Activated CD4-positive, alpha-beta T cell treated with anti-CD3 and anti-CD28 coated beads, Interleukin-2, amount 10 ng/mL, durations not matched to agents 7 days and 5 days (primary cell): Measurements from ENCODE around the gene IER3. TPM values are rescaled to one million over a fixed set of nuclear protein-coding genes. Genes with fewer than 3 reads are reported as not detected.

ENCODE experiments used
- CTCF ChIA-PET: fragments of 350-600 bp; sonication (Branson Sonifier 250); formaldehyde crosslinking; loops from one replicate; lab custom pipeline; 2021; ENCODE audit warnings: antibody characterized with exemption; lab: Charles Lee
- POLR2A ChIA-PET: fragments of 350-600 bp; sonication (Branson Sonifier 250); formaldehyde crosslinking; loops from one replicate; lab custom pipeline; 2021; ENCODE audit warnings: antibody characterized with exemption; lab: Charles Lee
- DNase-seq: peaks from one replicate; pipeline ENCODE4 v3.0.0-alpha.2; 2020
- H3K27ac Mint-ChIP-seq: one replicate; pipeline ENCODE4 v1.8.0; 2021; ENCODE audit warnings: mild to moderate bottlenecking, moderate library complexity, mixed read lengths
- H3K27me3 Mint-ChIP-seq: one replicate; pipeline ENCODE4 v1.8.0; 2021; ENCODE audit warnings: mixed read lengths
- H3K36me3 Mint-ChIP-seq: one replicate; pipeline ENCODE4 v1.8.0; 2021; ENCODE audit warnings: low read depth, mixed read lengths
- H3K4me1 Mint-ChIP-seq: one replicate; pipeline ENCODE4 v1.8.0; 2021; ENCODE audit warnings: mixed read lengths
- H3K4me3 Mint-ChIP-seq: one replicate; pipeline ENCODE4 v1.8.0; 2021; ENCODE audit warnings: mild to moderate bottlenecking, moderate library complexity, mixed read lengths
- H3K9me3 Mint-ChIP-seq: one replicate; pipeline ENCODE4 v1.8.0; 2021; ENCODE audit warnings: mixed read lengths
- total RNA-seq, 2 experiments: library from RNA; stranded (reverse); gene quantifications; one replicate each; pipeline ENCODE4 v1.2.3, GENCODE V29; 2021

IER3 gene
- total RNA-seq, 2 experiments from 2014 or later: 30.5 to 34.9 TPM

GRCh38 chr6:30700340-30700739 lies 44.0 kb downstream of the IER3 start:
- H3K27ac Mint-ChIP-seq: no peak overlapping the region
- H3K4me3 Mint-ChIP-seq: no peak overlapping the region
- DNase-seq: no peak
- H3K27me3 Mint-ChIP-seq: no peaks in the 10 kb centered on the region
- no peaks in the 10 kb centered on the region for H3K9me3 Mint-ChIP-seq
- ChIA-PET POLR2A (no interaction called here), CTCF (interaction anchor here (1.3 to 4.3 kb wide), 3 partner anchors 11 to 22 kb away, joined by 4 to 25 read pairs (median 5); partner anchors contain the start of gene MDC1)
- H3K36me3 Mint-ChIP-seq: peaks cover 23% of the 10 kb centered on the region
- H3K4me1 Mint-ChIP-seq: no peaks in the 10 kb centered on the region

- POLR2A ChIA-PET: no interaction called here
- CTCF ChIA-PET: interaction anchor here (0.5 to 4.3 kb wide), 3 partner anchors 15 to 22 kb away, joined by 3 to 25 read pairs (median 3); partner anchors contain the start of gene MDC1
- no peak overlapping the region for H3K4me3 Mint-ChIP-seq
- no peaks in the 10 kb centered on the region for H3K27me3 Mint-ChIP-seq
- no peak overlapping the region for H3K27ac Mint-ChIP-seq
- H3K36me3 Mint-ChIP-seq: peaks cover 6% of the 10 kb centered on the region
- H3K9me3 Mint-ChIP-seq: no peaks in the 10 kb centered on the region
- peaks cover 8% of the 10 kb centered on the region for H3K4me1 Mint-ChIP-seq
- DNase-seq: no peak
Measured at GRCh38 chr6:30696432-30696831, 47.9 kb downstream of the IER3 start.

Other genes starting within 250 kb of the IER3 start
- 10 to 100 TPM; 51.5 to 59.9 TPM for gene GNL1, start 188.1 kb downstream of the IER3 start, total RNA-seq
- 10 to 100 TPM; 16.0 to 22.2 TPM for gene PRR3, start 187.3 kb downstream of the IER3 start, total RNA-seq
- gene ABCF1, start 173.1 kb downstream of the IER3 start, total RNA-seq: 10 to 100 TPM; 72.2 to 78.0 TPM
- gene PPP1R10, start 127.3 kb downstream of the IER3 start, total RNA-seq: 100 to 1,000 TPM in 1 of 2 experiments, 10 to 100 TPM in 1; 99.1 to 117 TPM
- 10 to 100 TPM; 41.4 to 44.4 TPM for gene MRPS18B, start 126.7 kb downstream of the IER3 start, total RNA-seq
- gene ATAT1, start 117.7 kb downstream of the IER3 start, total RNA-seq: 1 to 10 TPM; 8.3 to 9.7 TPM
- 10 to 100 TPM; 23.2 to 23.9 TPM for gene C6orf136, start 97.4 kb downstream of the IER3 start, total RNA-seq
- 10 to 100 TPM; 40.4 to 40.7 TPM for gene DHX16, start 71.5 kb downstream of the IER3 start, total RNA-seq
- gene PPP1R18, start 57.9 kb downstream of the IER3 start, total RNA-seq: 100 to 1,000 TPM; 243 to 272 TPM
- 10 to 100 TPM; 43.1 to 58.8 TPM for gene NRM, start 53.6 kb downstream of the IER3 start, total RNA-seq
- 10 to 100 TPM; 46.8 to 53.2 TPM for gene MDC1, start 27.3 kb downstream of the IER3 start, total RNA-seq
- 1,000 to 10,000 TPM; 1,494 to 1,661 TPM for gene TUBB, start 24.2 kb downstream of the IER3 start, total RNA-seq
- 100 to 1,000 TPM; 199 to 213 TPM for gene FLOT1, start 1.9 kb downstream of the IER3 start, total RNA-seq
- 1 to 10 TPM; 4.5 to 5.6 TPM for gene DDR1, start 140.0 kb upstream of the IER3 start, total RNA-seq
- 10 to 100 TPM; 28.5 to 34.1 TPM for gene GTF2H4, start 163.7 kb upstream of the IER3 start, total RNA-seq
- gene VARS2, start 169.7 kb upstream of the IER3 start, total RNA-seq: 10 to 100 TPM; 34.3 to 40.2 TPM
- not detected for gene SFTA2, start 187.6 kb upstream of the IER3 start, total RNA-seq
- not detected for gene MUCL3, start 196.4 kb upstream of the IER3 start, total RNA-seq
- not detected for gene MUC21, start 239.2 kb upstream of the IER3 start, total RNA-seq